Epithelial cell of proximal tubule (primary cell): ENCODE measurements around the gene EXD3. TPM values are rescaled to one million over a fixed set of nuclear protein-coding genes. Genes with fewer than 3 reads are reported as not detected.

Experiments
- DNase-seq: peaks from one replicate; pipeline ENCODE4 v3.0.0-alpha.2; 2011; ENCODE audit warnings: low read depth
- H3K4me3 ChIP-seq: 2 replicates; pipeline ENCODE4 v1.5.1; 2011; ENCODE audit warnings: low read depth, mild to moderate bottlenecking, low read length
- CTCF ChIP-seq: conservative IDR thresholded peaks from 2 replicates; pipeline ENCODE4 v1.5.1; 2012; ENCODE audit warnings: low read depth, mild to moderate bottlenecking, low read length
- total RNA-seq: library from RNA; depleted of rRNA; stranded (reverse); fragments of >200 nt; gene quantifications from 2 replicates; pipeline ENCODE4 v1.2.3, GENCODE V29; 2015

Gene EXD3
- total RNA-seq, 1 donor from 2014 or later: 29.2 TPM

GRCh38 chr9:137397675-137398423 is 25.1 kb downstream of the EXD3 start:
- no peak for TF ChIP-seq CTCF
- no peak for DNase-seq
- no peak overlapping the region for H3K4me3 ChIP-seq

GRCh38 chr9:137396634-137397367 is 26.2 kb downstream of the EXD3 start:
- DNase-seq: no peak
- no peak overlapping the region for H3K4me3 ChIP-seq
- no peak for TF ChIP-seq CTCF

GRCh38 chr9:137396227-137396626 is 26.7 kb downstream of the EXD3 start:
- no peak for DNase-seq
- TF ChIP-seq CTCF: no peak
- H3K4me3 ChIP-seq: no peak overlapping the region

- no peak for TF ChIP-seq CTCF
- no peak overlapping the region for H3K4me3 ChIP-seq
- no peak for DNase-seq
Observed at GRCh38 chr9:137395666-137396010, 27.3 kb downstream of the EXD3 start.

GRCh38 chr9:137394866-137395665 is 27.9 kb downstream of the EXD3 start:
- no peak overlapping the region for H3K4me3 ChIP-seq
- TF ChIP-seq CTCF: no peak
- no peak for DNase-seq

- no peak for TF ChIP-seq CTCF
- no peak for DNase-seq
- no peak overlapping the region for H3K4me3 ChIP-seq
Observed at GRCh38 chr9:137393176-137394150, 29.5 kb downstream of the EXD3 start.
